Activated CD4-positive, alpha-beta T cell treated with anti-CD3 and anti-CD28 coated beads for 1 hour (primary cell): ENCODE results near the gene P2RX6.
"Not testable (repeated sequence)": the region's sequence is repeated elsewhere in the genome, so short reads cannot be mapped to it uniquely, and the experiment has no call there.

Experiments
- DNase-seq: peaks from one replicate; pipeline ENCODE4 v3.0.0-alpha.2; 2020

Gene P2RX6

DNA sequence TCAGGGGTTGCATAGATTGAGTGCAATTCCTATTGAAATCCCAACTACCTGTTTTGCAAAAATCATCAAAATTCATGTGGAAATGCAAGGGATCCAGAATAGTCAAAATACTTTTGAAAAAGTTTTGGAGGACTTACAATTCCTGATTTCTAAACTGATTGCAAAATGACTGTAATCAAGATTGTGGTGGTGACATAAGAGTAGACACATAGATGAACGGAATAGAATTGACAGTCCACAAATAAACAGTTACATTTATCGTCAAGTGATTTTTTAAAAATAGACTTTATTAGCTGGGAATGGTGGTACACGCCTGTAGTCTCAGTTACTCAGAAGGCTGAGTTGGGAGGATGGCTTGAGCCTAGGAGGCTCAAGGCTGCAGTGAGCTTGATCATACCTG is 20.0 kb downstream of the P2RX6 start:
- no peak for DNase-seq

DNA sequence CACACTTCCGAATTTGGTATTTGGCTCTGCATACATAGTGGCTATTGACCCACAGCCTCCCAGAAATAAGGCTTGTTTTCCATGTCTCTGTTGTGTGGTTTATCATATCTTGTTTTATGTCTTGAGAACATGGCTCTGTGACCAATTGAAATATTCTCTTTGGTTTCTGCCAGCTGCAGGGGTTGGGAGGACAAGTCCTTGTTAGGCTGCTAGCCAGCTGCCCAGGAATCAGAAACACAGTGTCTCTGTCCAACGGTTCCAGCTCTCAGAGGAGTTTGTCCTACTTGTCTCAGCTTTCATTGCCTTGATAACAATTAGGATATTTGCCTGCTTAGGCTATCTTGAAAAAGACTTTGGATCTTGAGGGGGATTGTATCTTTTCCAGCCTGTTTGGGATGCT is 23.4 kb downstream of the P2RX6 start:
- no peak for DNase-seq

DNA sequence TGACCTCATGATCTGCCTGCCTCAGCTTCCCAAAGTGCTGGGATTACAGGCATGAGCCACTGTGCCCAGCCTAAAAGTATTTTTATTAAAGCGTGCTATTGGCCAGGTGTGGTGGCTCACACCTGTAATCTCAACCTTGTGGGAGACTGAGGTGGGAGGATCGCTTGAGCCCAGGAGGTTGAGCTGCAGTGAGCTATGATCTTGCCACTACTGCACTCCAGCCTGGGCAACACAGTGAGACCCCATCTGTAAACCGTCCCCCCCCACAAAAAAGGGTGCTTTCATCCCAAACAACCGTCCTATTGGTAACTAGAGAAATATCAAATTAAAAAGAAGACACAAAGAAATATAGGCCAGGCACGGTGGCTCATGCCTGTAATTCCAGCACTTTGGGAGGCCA is 24.2 kb downstream of the P2RX6 start:
- DNase-seq, result not testable (repeated sequence)

DNA sequence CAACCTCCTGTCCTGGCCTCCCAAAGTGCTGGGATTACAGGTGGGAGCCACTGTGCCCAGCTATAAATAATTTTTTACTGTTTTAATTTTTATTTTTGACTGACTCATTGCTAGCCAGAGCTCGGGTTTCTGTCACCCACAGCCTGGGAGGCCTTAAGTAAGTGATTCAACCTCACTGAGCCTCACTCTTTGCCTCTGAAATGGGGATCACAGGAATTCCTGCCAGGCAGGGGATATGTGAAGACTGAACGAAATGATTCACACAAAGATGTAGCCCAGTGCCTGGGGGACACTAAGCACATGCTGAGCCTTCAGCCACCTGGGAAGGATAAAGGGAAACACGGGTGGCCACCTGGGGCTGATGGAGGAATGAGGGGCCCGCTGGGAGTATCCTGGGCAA is 27.0 kb downstream of the P2RX6 start:
- DNase-seq, result no peak

DNA sequence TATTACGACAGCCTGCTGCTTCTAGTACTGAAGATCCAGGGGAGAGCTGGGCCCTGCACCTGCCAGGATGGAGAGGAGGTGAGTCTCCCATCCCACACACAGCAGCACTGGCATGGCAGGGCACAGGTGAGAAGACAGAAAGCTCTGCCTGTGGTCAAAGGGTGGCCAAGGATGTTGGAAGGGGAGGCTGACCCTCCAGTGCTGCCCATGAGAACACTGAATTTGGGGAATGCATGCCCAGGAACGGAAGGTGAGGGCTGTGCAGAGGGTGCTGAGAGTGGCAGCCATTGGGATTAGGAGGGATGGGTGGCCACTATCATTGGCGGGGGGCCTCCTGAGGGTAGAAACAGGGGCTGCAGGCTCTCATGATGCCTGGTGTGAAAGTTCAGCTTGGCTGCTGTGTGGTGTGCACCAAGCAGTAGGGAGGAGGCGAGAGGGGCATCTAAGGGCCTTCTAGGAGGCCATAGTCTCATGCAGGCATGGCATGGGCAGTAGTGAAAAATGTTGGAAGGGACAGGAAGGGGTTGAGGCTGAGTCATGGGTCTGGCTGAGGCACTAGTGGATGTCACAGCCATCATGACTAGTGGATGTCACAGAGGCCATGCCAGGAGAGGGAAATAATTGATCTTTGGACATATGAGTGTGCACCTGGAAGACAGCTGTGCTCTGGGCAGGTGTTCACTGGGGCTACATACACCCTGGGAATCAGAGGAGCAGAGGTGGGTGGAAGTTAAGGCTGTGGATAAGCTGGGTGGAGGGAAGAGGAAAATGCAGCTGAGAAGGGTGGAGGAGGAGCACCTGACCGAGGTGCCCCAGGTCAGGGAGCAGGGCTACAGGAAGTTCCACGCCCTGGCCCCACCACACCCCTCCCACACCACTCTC is 28.3 kb downstream of the P2RX6 start:
- DNase-seq, result no peak

DNA sequence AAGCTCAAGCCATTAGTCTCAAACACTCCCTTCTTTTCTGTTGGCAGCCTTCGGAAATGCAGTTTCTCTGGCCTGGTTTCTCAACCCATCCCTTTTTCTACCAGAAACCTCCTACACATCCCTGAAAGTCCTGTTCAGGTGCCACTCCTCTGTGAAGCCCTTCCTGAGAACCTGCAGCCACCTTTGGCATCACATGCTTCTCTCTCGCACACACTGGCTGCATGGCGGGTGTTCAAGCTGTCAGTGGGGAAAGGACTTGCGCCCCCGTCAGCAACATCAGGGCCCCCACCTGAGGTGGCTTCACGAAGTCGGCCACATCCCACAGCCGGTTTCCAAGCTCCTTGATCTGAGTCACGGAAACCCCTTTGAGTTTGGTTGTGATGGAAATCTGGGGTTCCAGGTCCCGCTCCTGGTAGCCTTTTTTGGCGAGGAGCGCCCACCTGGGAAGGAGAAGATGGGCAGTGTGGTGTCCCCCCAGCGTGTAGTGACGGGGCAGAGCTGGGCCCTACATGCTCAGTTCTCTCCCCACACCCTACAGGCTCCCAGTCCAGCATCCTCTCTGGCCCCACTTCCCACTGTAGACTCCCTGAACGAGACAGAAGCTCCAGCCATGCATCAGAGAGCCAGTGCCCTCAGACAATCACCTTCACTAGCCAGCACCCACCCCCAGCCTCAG is 29.0 kb downstream of the P2RX6 start:
- no peak for DNase-seq

DNA sequence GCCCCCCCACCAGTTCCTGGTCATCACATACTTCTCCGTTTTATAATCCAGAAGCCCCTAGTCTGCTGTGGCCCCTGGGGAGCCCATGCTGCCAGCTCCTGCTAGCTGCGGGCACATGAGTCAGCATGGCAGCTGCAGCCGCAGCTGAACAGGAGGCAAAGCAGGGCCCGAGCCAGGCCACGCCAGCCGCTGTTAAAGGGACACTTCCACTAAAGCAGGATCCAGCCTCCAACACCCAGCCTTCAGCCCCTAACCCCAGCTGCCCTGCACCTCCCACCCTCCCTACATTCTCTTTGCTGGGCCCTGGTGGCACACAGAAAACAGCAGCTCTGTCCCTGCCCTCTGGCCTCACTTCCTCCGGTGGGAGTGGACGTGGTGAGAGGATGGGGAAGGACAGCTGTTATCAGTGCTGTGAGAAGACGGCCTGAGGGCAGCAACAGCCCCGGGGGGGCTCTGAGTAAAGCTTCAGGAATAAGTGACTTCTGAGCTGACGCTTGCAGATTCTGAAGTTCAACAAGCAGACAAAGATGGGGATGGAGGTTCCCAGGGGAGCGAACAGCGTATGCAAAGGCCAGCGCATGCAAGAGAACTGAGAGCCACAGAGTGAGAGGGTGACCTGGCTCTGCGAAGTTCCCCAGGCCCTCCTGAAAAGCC is 30.1 kb downstream of the P2RX6 start:
- DNase-seq, result no peak

DNA sequence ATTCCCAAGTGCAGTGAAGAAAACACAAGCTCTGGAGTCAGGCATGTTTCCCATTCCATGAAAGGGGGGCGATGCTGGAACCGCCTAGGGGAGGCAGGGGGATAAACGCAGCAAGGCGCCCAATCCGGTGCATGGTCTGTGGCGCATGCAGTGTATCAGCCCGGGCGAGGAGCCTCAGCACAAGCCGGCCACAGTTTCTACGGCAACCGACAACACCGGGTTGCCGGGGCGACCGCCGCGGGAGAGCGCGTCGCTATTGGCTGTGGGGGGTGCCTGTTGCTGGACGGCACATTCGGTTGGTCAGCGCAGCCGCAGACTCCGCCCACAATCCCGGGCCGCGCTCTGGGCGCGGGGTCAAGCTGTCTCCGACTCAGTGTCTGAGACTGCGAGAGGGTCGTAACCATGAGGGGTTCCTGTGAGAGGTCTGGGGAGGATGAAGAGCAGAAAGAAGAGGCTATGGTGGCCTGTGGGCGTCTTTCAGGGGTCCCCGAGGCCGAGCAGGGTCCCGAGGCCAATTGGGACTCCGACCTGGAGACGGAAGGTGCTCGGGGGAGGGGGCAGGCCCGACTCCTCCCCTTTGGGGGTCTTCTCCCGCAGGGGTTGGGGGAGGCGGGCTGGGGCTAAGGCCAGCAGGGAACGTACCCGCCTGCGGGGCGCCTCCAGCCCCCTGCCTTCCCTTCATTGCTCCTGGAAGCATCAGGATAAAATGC is 30.8 kb downstream of the P2RX6 start, which contains the start of gene LRRC74B:
TSS of gene LRRC74B (plus strand) at position 362 of the 710 bp plus-strand sequence. CDS start at position 403, 41 bp downstream.
- DNase-seq, result peak; percentile 50

DNA sequence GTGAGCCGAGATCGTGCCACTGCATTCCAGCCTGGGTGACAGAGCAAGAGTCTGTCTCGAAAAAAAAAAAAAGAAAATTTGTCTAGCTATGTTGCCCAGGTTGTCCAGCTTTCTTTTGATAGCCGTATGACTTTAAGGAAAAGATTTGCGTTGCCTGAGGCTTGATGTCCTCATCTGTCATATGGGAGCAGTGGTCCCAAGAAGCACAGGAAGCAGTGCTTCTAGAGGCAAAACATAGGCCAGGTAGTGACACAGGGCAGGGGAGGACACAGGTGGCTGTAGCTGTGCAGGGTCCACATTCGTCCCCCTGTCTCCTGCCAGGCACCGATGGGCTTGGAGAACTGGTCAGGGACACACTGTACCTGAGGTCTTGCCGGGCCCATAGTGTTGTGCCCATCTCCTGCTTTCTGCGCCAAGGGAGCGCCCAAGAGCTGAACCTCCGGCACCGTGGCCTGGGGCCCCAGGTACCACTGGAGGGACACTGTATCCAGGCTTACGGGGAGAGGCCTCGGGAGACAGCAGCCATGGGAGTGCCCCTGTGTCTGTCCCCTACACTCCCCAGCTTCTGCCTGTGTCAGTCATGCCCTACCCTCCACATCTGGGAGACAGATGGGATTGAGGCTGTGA is 32.2 kb downstream of the P2RX6 start:
- no peak for DNase-seq

DNA sequence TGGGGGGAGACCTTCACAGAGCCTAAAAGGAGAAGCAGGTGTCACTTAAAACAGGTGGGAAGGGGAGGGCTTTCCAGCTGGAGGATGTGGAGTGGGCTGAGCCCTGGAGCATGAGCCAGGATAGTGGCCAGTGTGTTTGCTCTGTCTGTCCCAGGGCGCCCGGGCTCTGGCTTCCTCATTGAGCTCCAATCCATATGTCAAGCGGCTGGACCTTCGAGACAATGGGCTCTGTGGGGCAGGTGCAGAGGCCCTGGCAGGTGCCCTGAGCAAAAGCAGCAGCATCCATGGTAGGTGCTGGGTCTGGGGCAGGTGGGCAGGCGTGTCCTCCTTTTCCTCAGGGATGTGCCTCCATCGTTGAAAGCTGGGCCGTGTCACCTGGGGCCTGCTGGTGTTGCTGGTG is 32.8 kb downstream of the P2RX6 start:
- DNase-seq, result no peak

DNA sequence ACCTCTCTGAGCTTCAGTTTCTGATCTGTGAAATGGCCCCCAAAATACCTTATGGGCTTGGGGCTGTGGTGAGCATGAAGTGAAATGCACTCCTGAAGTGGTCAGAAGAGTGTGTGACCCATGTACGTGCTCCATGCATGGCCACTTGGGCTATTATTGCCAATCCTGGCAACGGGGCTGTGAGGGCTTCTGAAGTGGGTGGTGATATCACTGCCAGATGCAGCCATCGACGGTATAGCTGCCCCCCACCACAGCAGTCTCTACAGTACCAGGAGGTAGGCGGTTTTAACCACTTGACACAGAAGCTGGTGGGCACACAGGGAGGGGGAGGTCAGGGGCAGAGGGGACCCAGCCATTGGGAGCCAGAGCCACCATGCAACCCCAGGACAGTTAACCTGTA is 33.5 kb downstream of the P2RX6 start:
- not testable (repeated sequence) for DNase-seq

DNA sequence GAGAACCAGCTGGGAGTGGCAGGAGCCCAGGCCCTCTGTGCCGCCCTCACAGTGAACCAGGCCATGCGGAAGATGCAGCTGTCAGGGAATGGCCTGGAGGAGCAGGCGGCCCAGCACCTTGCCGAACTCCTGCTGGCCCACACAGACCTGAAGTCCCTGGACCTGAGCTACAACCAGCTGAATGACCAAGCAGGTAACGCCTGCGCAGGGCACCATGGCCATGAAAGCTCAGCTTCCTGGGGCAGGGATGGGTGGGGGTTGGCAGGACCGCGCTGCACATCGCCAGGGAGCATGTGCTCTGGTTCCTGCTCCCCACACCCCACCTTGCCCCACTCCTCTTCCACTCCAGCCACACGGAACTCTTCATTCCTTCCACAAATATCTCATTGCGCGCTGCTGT is 34.0 kb downstream of the P2RX6 start:
- not testable (repeated sequence) for DNase-seq

DNA sequence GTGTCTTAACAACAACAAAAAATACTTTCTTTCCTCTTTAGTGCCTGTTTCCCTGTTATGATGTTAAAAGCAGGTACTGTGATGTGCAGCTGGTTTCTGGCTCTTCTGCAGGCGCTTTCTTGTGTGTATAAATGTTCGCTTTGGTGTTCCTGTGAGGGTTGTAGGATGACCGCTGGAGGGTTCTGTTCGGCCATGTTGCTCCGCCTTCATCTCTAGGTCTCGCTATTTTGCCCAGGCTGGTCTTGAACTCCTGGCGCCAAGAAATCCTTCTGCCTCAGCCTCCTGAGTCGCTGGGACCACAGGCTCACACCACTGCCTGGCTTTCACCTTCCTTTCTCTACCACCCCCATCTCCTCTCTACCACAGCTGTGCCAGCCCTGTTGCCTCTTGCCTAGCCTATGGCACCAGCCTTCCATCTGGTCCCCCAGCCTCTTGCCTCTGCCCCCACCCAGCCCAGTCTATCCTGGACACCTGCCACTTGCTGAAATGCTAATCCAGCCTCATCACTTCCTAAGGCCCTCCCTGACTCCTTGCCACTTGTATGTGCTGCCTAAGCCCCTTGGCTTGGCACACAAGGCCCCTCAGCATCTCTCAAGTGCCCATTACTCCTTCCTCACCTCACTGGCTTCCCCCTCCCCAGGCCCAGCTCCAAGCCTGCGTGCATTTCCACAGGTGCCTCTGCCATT is 36.3 kb downstream of the P2RX6 start:
- DNase-seq, result no peak

DNA sequence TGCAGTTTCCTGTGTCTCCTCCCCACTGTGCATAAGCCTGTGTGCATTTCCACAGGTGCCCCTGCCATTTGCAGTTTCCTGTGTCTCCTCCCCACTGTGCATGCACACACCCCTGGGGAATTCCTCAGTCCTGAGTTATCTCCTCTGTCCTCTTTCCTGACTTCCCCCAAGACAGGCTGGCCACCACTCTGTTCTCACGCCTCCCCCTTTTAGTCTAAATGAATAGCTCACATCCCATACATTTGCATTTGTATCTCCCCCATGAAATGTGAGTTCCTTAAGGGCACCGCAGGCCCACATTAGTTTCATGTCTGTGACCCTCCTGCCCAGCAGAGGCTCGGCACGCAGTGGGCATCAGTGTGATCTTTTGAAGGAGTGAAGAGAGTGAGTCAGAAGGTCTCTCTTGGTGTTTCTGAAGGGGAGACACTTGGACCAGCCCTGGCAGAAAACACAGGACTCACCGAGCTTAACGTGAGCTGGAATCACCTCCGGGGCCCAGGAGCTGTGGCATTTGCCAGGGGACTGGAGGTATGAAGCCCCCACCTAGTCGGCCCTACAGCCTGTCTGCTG is 37.0 kb downstream of the P2RX6 start:
- no peak for DNase-seq

DNA sequence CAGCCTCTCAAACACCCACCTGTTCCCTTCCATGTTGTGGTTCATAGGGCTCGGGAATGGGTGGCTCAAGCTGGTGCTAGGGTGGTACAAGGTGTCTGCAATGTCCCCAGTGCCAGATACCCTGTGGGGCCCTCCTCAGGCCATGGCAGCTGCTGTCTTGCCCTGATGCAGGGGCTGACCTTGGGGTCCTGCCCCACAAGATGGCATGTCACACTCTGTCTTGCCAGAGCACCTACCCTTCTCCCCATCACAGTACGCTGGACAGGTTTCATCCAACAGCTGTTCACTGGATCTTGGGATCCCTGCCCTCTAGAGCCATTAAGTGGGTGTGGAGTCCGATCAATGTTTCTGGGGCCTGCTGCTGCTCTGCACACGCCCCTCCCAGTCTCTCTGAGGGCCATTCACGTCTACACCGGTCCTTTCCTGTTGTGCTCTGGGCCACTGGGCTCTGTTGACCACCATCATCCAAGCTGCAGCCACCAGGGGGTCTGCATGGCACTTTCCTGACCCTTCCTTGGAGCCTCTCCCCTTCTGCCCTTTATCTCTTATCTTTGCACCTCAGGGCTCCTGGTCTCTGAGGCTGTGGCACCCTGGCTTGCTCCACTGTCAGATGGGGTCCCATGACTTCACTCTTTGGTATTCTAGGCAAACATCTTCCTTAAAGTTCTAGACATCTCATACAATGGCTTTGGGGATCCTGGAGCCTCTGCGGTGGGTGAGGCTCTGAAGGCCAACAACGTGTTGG is 37.9 kb downstream of the P2RX6 start:
- DNase-seq, result no peak

DNA sequence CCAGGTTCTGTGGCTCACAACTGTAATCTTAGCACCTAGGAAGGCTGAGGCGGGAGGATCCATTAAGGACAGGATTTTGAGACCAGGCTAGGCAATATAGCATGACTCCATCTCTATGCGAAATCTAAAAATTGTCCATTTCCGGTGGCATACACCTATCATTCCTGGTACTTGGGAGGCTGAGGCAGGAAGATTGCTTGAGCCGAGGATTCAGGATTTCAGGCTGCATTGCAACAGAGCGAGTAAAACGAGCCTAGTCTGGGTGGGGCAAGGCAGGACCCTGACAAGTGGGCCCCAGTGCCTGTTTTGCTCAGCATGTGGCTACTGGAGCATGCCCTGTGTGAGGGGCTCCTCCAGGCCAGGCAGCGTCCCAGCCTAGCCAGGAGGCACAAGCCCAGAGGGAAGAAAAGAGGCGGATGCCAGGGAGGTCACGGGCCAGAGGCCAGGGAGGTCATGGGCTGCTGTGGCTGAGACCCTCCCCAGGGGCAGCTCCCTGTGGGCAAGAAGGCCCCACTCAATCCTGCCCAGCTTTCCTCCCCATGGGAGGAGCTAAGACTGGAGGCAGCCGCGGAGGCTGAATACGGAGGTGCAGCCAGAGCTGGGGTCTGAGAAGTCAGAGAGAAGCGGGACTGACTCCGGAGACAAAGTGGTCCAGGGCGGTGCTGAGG is 39.2 kb downstream of the P2RX6 start:
- DNase-seq, result no peak

DNA sequence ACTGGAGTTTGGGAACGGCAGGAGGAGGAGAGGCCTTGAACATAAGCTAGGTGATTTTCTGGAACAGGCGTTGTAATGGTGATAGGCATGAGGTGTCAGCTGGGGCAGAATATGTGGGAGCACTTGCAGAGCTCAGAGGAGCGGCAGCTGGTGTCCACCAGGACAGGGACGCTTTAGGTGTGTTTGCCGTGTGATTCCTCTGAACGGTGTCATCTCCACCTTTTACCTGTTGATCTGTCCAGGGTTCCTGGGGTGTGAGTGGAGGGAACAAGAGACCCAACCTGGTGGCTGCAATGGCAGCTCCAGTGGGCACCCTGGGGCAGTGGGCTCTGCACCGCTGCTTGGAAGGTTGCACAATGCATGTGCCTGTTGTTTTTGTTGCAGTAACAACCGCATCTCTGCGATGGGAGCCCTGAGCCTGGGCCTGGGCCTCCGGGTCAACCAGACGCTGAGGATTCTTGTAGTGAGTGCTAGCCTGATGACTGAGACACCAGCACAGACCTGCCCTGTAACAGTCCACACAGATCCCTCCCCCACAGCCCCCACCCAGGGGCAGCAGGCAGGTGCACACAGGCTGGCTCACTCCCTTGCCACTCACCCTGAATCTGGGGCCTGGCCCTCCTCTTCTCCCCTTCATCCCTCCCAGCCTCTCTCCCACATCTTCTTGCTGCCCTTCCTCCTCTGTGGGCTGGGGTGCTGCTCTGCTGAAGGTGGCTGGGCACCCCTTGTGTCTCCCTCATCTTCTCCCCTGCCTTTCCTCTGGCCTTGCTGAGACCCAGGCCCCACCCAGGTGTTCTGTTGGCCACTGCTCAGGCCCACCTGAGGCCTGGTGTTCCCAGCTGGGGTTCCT is 40.0 kb downstream of the P2RX6 start:
- DNase-seq, result no peak

DNA sequence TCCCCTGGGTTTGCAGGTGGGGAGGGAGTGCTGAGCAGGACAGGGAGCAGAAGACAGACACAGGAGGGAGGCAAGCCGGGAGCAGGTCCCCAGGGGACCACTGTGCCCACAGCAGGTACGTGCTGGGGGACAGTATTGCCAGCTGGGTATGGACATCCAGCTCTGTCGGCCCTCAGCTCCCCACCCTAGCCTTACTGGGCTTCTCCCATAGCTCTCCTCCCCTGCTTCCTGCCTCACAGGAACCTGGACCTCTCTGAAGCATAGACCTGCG is 40.5 kb downstream of the P2RX6 start:
- no peak for DNase-seq

DNA sequence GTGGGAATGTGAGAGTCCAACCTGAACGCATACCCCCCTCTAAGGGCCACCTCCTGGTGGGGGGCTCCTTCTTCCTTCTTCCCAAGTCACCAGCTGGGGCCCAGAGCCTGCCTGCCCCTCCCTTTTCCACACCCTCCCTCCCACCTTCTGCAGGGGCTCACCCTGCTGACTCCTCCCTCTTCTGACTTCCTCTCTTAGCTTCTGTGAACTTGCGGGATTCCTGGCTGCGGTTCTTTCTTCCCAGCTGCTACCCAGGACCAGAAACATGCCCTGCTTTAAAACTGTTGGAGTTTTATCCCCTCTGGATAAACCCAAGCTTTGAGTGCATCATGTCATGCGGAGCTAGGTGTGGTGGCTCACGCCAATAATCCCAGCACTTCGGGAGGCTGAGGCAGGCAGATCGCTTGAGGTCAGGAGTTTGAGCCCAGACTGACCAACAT is 40.9 kb downstream of the P2RX6 start:
- DNase-seq, result no peak

DNA sequence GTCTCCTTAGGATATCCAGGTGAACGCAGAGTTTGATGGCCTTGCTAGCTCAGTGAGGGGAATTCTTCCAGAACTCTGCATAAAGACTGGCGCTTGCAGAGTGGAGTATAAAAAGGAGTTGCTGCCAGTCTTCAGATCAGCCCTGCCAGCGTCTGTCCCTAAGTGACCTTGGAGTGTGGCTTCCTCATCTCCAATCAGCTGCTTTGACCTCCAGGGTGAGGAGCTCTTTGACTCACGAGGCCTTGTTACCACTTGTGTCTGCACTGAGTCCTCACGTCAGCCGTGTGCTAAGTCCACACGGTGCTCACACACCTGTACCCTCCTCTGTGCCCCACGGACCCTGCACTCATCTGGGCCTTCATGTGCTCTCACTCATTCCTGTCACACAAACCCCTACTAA is 45.4 kb downstream of the P2RX6 start:
- not testable (repeated sequence) for DNase-seq
